CD8-positive, alpha-beta memory T cell (primary cell): ENCODE data around the gene CMBL. TPM values are rescaled to one million over a fixed set of nuclear protein-coding genes. Genes with fewer than 3 reads are reported as not detected.

Source experiments
- CTCF ChIA-PET: fragments of 350-600 bp; sonication (Branson Sonifier 250); formaldehyde crosslinking; loops from one replicate; lab custom pipeline; 2021; ENCODE audit warnings: antibody characterized with exemption; lab: Charles Lee
- POLR2A ChIA-PET: fragments of 350-600 bp; sonication (Branson Sonifier 250); formaldehyde crosslinking; loops from one replicate; lab custom pipeline; 2021; ENCODE audit warnings: antibody characterized with exemption; lab: Charles Lee
- DNase-seq, 5 donors: peaks; one replicate each; pipeline versions ENCODE4 v3.0.0 to v3.0.0-alpha.2; 2020 to 2022; ENCODE audit warnings: mixed read lengths in 1 of 5
- H3K27ac ChIP-seq: one replicate; pipeline ENCODE4 v1.7.0; 2013; ENCODE audit warnings: low read depth, mild to moderate bottlenecking, low read length, moderate library complexity
- H3K27me3 ChIP-seq: 2 replicates; pipeline ENCODE4 v1.7.0; 2013; ENCODE audit warnings: low read length, mild to moderate bottlenecking; ENCODE audit not compliant: insufficient read depth, poor library complexity, severe bottlenecking
- H3K36me3 ChIP-seq: 2 replicates; pipeline ENCODE4 v1.7.0; 2013; ENCODE audit warnings: mild to moderate bottlenecking, low read length, moderate library complexity; ENCODE audit not compliant: insufficient read depth
- H3K4me1 ChIP-seq: 2 replicates; pipeline ENCODE4 v1.7.0; 2013; ENCODE audit warnings: mild to moderate bottlenecking, low read length, moderate library complexity; ENCODE audit not compliant: insufficient read depth
- H3K4me3 ChIP-seq: 2 replicates; pipeline ENCODE4 v1.7.0; 2013; ENCODE audit warnings: mild to moderate bottlenecking, low read length
- H3K9me3 ChIP-seq: 2 replicates; pipeline ENCODE4 v1.7.0; 2013; ENCODE audit warnings: mild to moderate bottlenecking, low read length
- H3K27ac Mint-ChIP-seq, 8 donors: one replicate each; pipeline ENCODE4 v1.8.0; 2020 to 2021; ENCODE audit warnings: mixed read lengths in 8 of 8, mild to moderate bottlenecking in 6 of 8, inconsistent platforms in 3 of 8, moderate library complexity in 3 of 8
- H3K27me3 Mint-ChIP-seq, 2 donors: one replicate each; pipeline ENCODE4 v1.8.0; 2020 to 2021; ENCODE audit warnings: mixed read lengths in 2 of 2, mild to moderate bottlenecking in 1 of 2, moderate library complexity in 1 of 2
- H3K36me3 Mint-ChIP-seq, 3 donors: one replicate each; pipeline ENCODE4 v1.8.0; 2020 to 2021; ENCODE audit warnings: mixed read lengths in 3 of 3, inconsistent platforms in 1 of 3, mild to moderate bottlenecking in 1 of 3
- H3K4me1 Mint-ChIP-seq, 3 donors: one replicate each; pipeline ENCODE4 v1.8.0; 2020 to 2021; ENCODE audit warnings: mixed read lengths in 3 of 3, inconsistent platforms in 1 of 3, mild to moderate bottlenecking in 1 of 3
- H3K4me3 Mint-ChIP-seq, 7 donors: one replicate each; pipeline ENCODE4 v1.8.0; 2020 to 2021; ENCODE audit warnings: mixed read lengths in 7 of 7, mild to moderate bottlenecking in 6 of 7, moderate library complexity in 4 of 7, inconsistent platforms in 2 of 7
- H3K9me3 Mint-ChIP-seq, 5 donors: one replicate each; pipeline ENCODE4 v1.8.0; 2020 to 2022; ENCODE audit warnings: mixed read lengths in 5 of 5, mild to moderate bottlenecking in 3 of 5, moderate library complexity in 2 of 5, inconsistent platforms in 1 of 5
- polyA plus RNA-seq: library from polyadenylated mRNA; unstranded; fragments of 300-500 nt; fragmentation: Illumina TruSeq; gene quantifications from one replicate; pipeline ENCODE4 v1.2.3, GENCODE V29; 2021
- total RNA-seq, 2 experiments: library from RNA; stranded (reverse); gene quantifications; one replicate each; pipeline ENCODE4 v1.2.3, GENCODE V29; 2021

Gene CMBL
- total and polyA plus RNA-seq, 3 experiments from 2014 or later: 0.97 to 3.8 (median 3.7) TPM

GRCh38 chr5:10264604-10265003 is 43.1 kb downstream of the CMBL start:
- Histone ChIP-seq H3K4me3 (no peak overlapping the region), H3K27me3 (no peaks in the 10 kb centered on the region), H3K27ac (no peak overlapping the region), H3K36me3 (peaks cover 48% of the 10 kb centered on the region), H3K9me3 (no peaks in the 10 kb centered on the region), H3K4me1 (no peaks in the 10 kb centered on the region)
- no peak for DNase-seq
- peaks cover 0 to 1% of the 10 kb centered on the region in 2 donors for H3K27me3 Mint-ChIP-seq
- ChIA-PET CTCF (interaction anchor here (0.7 to 2.8 kb wide), 4 partner anchors 13 to 363 kb away, joined by 3 to 8 read pairs (median 4); no protein-coding TSS in a partner anchor), POLR2A (no interaction called here)
- H3K36me3 Mint-ChIP-seq: peaks cover 10 to 66% (median 27%) of the 10 kb centered on the region in 3 donors
- H3K9me3 Mint-ChIP-seq: no peaks in the 10 kb centered on the region
- H3K4me1 Mint-ChIP-seq: peaks cover 3 to 8% (median 4%) of the 10 kb centered on the region in 3 donors
- no peak overlapping the region for H3K4me3 Mint-ChIP-seq
- no peak overlapping the region for H3K27ac Mint-ChIP-seq

DNA sequence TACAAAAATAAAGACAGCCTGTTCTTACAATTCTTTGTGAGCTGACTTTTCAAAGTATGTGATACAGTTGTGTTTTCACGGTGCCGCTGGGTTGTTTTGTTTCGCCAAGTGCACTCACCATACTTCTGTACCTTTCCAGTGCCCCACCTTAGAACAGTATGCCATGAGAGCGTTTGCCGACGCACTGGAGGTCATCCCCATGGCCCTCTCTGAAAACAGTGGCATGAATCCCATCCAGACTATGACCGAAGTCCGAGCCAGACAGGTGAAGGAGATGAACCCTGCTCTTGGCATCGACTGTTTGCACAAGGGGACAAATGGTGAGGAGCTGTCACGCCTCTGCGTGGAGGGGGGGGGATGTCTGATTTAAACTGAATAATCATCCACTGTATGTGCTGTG is 44.7 kb downstream of the CMBL start:
- peaks cover 0 to 1% of the 10 kb centered on the region in 2 donors for H3K27me3 Mint-ChIP-seq
- no peak overlapping the region for H3K27ac ChIP-seq
- H3K4me3 Mint-ChIP-seq: no peak overlapping the region
- no peaks in the 10 kb centered on the region for H3K4me1 ChIP-seq
- POLR2A ChIA-PET: no interaction called here
- H3K4me1 Mint-ChIP-seq: peaks cover 3 to 11% (median 7%) of the 10 kb centered on the region in 3 donors
- peaks cover 64% of the 10 kb centered on the region for H3K36me3 ChIP-seq
- H3K27ac Mint-ChIP-seq: peak overlapping the region in 1 of 8 donors; percentile 51
- H3K9me3 Mint-ChIP-seq: no peaks in the 10 kb centered on the region
- H3K36me3 Mint-ChIP-seq: peaks cover 10 to 82% (median 34%) of the 10 kb centered on the region in 3 donors
- DNase-seq: no peak
- CTCF ChIA-PET: interaction anchor here (2.8 kb wide), 1 partner anchor 365 kb away, joined by 8 read pairs; no protein-coding TSS in a partner anchor
- H3K9me3 ChIP-seq: no peaks in the 10 kb centered on the region
- no peak overlapping the region for H3K4me3 ChIP-seq
- no peaks in the 10 kb centered on the region for H3K27me3 ChIP-seq

- no peak overlapping the region for H3K27ac ChIP-seq
- Mint-ChIP-seq H3K4me3 (no peak overlapping the region), H3K4me1 (peaks cover 3 to 14% (median 7%) of the 10 kb centered on the region in 3 donors), H3K27me3 (peaks cover 0 to 1% of the 10 kb centered on the region in 2 donors), H3K9me3 (no peaks in the 10 kb centered on the region), H3K27ac (peak overlapping the region in 2 of 8 donors; percentile 22 to 55), H3K36me3 (peaks cover 10 to 90% (median 36%) of the 10 kb centered on the region in 3 donors)
- H3K9me3 ChIP-seq: no peaks in the 10 kb centered on the region
- no peak overlapping the region for H3K4me3 ChIP-seq
- no peaks in the 10 kb centered on the region for H3K27me3 ChIP-seq
- CTCF ChIA-PET: interaction anchor here (2.8 kb wide), 1 partner anchor 365 kb away, joined by 8 read pairs; no protein-coding TSS in a partner anchor
- H3K4me1 ChIP-seq: no peaks in the 10 kb centered on the region
- peaks cover 72% of the 10 kb centered on the region for H3K36me3 ChIP-seq
- DNase-seq: no peak
- POLR2A ChIA-PET: no interaction called here
Measured at GRCh38 chr5:10262121-10262774, 45.5 kb downstream of the CMBL start.

GRCh38 chr5:10261065-10261464 is 46.6 kb downstream of the CMBL start:
- Mint-ChIP-seq H3K4me1 (peaks cover 4 to 14% (median 7%) of the 10 kb centered on the region in 3 donors), H3K27me3 (peaks cover 0 to 1% of the 10 kb centered on the region in 2 donors), H3K27ac (peak overlapping the region in 1 of 8 donors; percentile 71), H3K36me3 (peaks cover 10 to 98% (median 38%) of the 10 kb centered on the region in 3 donors), H3K4me3 (no peak overlapping the region), H3K9me3 (no peaks in the 10 kb centered on the region)
- Histone ChIP-seq H3K27me3 (no peaks in the 10 kb centered on the region), H3K4me3 (no peak overlapping the region), H3K36me3 (peaks cover 83% of the 10 kb centered on the region), H3K4me1 (no peaks in the 10 kb centered on the region), H3K27ac (no peak overlapping the region), H3K9me3 (no peaks in the 10 kb centered on the region)
- CTCF ChIA-PET: no interaction called here
- no peak for DNase-seq
- POLR2A ChIA-PET: no interaction called here

DNA sequence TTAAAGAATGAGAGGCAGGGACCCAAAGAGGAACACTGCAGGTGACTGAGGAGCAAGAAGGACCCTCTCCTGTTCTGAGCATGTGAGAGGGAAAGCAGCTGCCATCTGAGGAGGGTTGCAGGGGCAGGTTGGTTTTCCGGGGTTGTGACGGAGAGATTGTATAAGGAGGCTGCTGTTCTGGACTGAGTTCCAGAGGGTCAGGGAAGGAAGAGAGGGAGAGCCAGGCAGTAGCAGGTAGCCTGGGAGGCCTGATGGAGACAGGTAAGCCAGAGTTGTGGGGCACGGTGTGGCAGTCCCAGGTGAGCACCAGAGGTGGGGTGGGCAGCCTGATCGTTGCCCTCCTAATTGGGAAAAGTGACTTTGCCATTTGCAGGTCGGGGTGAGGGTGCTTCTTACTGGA is 47.8 kb downstream of the CMBL start:
- Histone ChIP-seq H3K4me3 (no peak overlapping the region), H3K4me1 (no peaks in the 10 kb centered on the region), H3K27me3 (no peaks in the 10 kb centered on the region), H3K9me3 (no peaks in the 10 kb centered on the region), H3K36me3 (peaks cover 89% of the 10 kb centered on the region), H3K27ac (no peak overlapping the region)
- POLR2A ChIA-PET: no interaction called here
- DNase-seq: no peak
- H3K4me3 Mint-ChIP-seq: no peak overlapping the region
- H3K27ac Mint-ChIP-seq: peak overlapping the region in 4 of 8 donors; percentile 13 to 55 (median 26)
- peaks cover 6 to 98% (median 43%) of the 10 kb centered on the region in 3 donors for H3K36me3 Mint-ChIP-seq
- H3K9me3 Mint-ChIP-seq: no peaks in the 10 kb centered on the region
- peaks cover 12 to 18% (median 13%) of the 10 kb centered on the region in 3 donors for H3K4me1 Mint-ChIP-seq
- CTCF ChIA-PET: interaction anchor here (1.5 kb wide), 1 partner anchor 24 kb away, joined by 5 read pairs; no protein-coding TSS in a partner anchor
- peaks cover 0 to 1% of the 10 kb centered on the region in 2 donors for H3K27me3 Mint-ChIP-seq

DNA sequence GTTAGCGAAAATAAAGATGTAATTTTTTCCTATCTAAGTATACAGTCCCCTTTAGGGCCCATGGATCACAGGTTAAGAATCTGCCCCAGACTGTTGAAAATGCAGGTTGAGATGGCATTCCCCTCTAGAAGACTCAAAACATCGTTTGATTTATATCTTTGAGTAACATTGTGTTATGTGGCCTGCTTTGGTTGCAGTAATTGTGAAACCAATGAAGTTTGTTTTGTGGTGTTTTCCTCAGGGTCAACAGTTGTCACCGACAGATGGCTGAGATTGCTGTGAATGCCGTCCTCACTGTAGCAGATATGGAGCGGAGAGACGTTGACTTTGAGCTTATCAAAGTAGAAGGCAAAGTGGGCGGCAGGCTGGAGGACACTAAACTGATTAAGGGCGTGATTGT is 49.8 kb downstream of the CMBL start:
- Mint-ChIP-seq H3K27ac (peak overlapping the region in 3 of 8 donors; percentile 9 to 58 (median 12)), H3K36me3 (peaks cover 0 to 92% (median 41%) of the 10 kb centered on the region in 3 donors), H3K9me3 (no peaks in the 10 kb centered on the region), H3K4me3 (no peak overlapping the region), H3K27me3 (peaks cover 0 to 1% of the 10 kb centered on the region in 2 donors), H3K4me1 (peaks cover 24 to 38% (median 33%) of the 10 kb centered on the region in 3 donors)
- Histone ChIP-seq H3K27me3 (no peaks in the 10 kb centered on the region), H3K36me3 (peaks cover 77% of the 10 kb centered on the region), H3K9me3 (no peaks in the 10 kb centered on the region), H3K4me3 (no peak overlapping the region), H3K27ac (no peak overlapping the region), H3K4me1 (peaks cover 6% of the 10 kb centered on the region)
- ChIA-PET CTCF (no interaction called here), POLR2A (no interaction called here)
- DNase-seq: no peak

GRCh38 chr5:10254686-10255085 is 53.0 kb downstream of the CMBL start:
- peaks cover 33 to 57% (median 55%) of the 10 kb centered on the region in 3 donors for H3K4me1 Mint-ChIP-seq
- Histone ChIP-seq H3K4me1 (peaks cover 24% of the 10 kb centered on the region), H3K9me3 (no peaks in the 10 kb centered on the region), H3K4me3 (no peak overlapping the region), H3K27me3 (no peaks in the 10 kb centered on the region), H3K36me3 (peaks cover 47% of the 10 kb centered on the region), H3K27ac (no peak overlapping the region)
- peaks cover 0 to 71% (median 24%) of the 10 kb centered on the region in 3 donors for H3K36me3 Mint-ChIP-seq
- POLR2A ChIA-PET: no interaction called here
- H3K4me3 Mint-ChIP-seq: peak overlapping the region in 1 of 7 donors; percentile 19
- no peak for DNase-seq
- H3K27ac Mint-ChIP-seq: peak overlapping the region in 5 of 8 donors; percentile 12 to 69 (median 33)
- CTCF ChIA-PET: interaction anchor here (1.4 to 1.9 kb wide), 2 partner anchors 29 to 373 kb away, joined by 6 read pairs; no protein-coding TSS in a partner anchor
- H3K9me3 Mint-ChIP-seq: no peaks in the 10 kb centered on the region
- H3K27me3 Mint-ChIP-seq: peaks cover 0 to 2% of the 10 kb centered on the region in 2 donors

GRCh38 chr5:10253390-10253789 is 54.3 kb downstream of the CMBL start:
- Mint-ChIP-seq H3K4me3 (peak overlapping the region in 3 of 7 donors; percentile 8 to 19 (median 13)), H3K27ac (peak overlapping the region in 3 of 8 donors; percentile 27 to 45 (median 40)), H3K9me3 (no peaks in the 10 kb centered on the region), H3K36me3 (peaks cover 0 to 61% (median 20%) of the 10 kb centered on the region in 3 donors), H3K27me3 (peaks cover 0 to 6% of the 10 kb centered on the region in 2 donors), H3K4me1 (peaks cover 41 to 63% (median 61%) of the 10 kb centered on the region in 3 donors)
- peaks cover 34% of the 10 kb centered on the region for H3K36me3 ChIP-seq
- H3K4me3 ChIP-seq: no peak overlapping the region
- no peaks in the 10 kb centered on the region for H3K27me3 ChIP-seq
- ChIA-PET POLR2A (no interaction called here), CTCF (no interaction called here)
- peaks cover 31% of the 10 kb centered on the region for H3K4me1 ChIP-seq
- DNase-seq: no peak
- H3K27ac ChIP-seq: no peak overlapping the region
- H3K9me3 ChIP-seq: no peaks in the 10 kb centered on the region
